Transverse colon (tissue), 4 donors: Measurements from ENCODE around the gene RASAL1. TPM values are rescaled to one million over a fixed set of nuclear protein-coding genes. Genes with fewer than 3 reads are reported as not detected.

Source experiments
- DNase-seq: peaks from one replicate; pipeline ENCODE4 v3.0.0-alpha.2; 2019
- H3K27ac ChIP-seq, 4 donors: fragments of 200-600 bp; sonication (generic); 2 replicates each; pipeline ENCODE4 v1.5.1; 2016 to 2018; ENCODE audit warnings: inconsistent platforms in 4 of 4
- H3K27me3 ChIP-seq: fragments of 200-600 bp; sonication (generic); 2 replicates; pipeline ENCODE4 v1.5.1; 2017; ENCODE audit warnings: inconsistent platforms
- H3K36me3 ChIP-seq, 4 donors: fragments of 200-600 bp; sonication (generic); 2 replicates each; pipeline ENCODE4 v1.5.1; 2017 to 2019; ENCODE audit warnings: inconsistent platforms in 4 of 4
- H3K4me1 ChIP-seq, 4 donors: fragments of 200-600 bp; sonication (generic); 2 replicates each; pipeline ENCODE4 v1.5.1; 2017 to 2020; ENCODE audit warnings: inconsistent platforms in 4 of 4
- H3K4me3 ChIP-seq, 4 donors: fragments of 200-600 bp; sonication (generic); 1 replicate in 1 of 4; 2 replicates in 3 of 4; pipeline versions ENCODE4 v1.5.1 to v1.6.1; 2017 to 2019; ENCODE audit warnings: inconsistent platforms in 4 of 4
- H3K9me3 ChIP-seq, 2 donors: fragments of 200-600 bp; sonication (generic); 2 replicates each; pipeline ENCODE4 v1.5.1; 2017 to 2019; ENCODE audit warnings: inconsistent platforms in 2 of 2
- CTCF ChIP-seq, 5 experiments: fragments of 200-600 bp in 3 of 5; fragments of 450-650 bp in 2 of 5; sonication (generic) in 3 of 5; IDR thresholded peaks; 1 replicate in 2 of 5; 2 replicates in 3 of 5; pipeline ENCODE4 v1.5.1; 2016 to 2017; ENCODE audit warnings: antibody characterized with exemption in 5 of 5, inconsistent platforms in 3 of 5, mild to moderate bottlenecking in 2 of 5, moderate library complexity in 1 of 5
- POLR2A ChIP-seq: fragments of 450-650 bp; IDR thresholded peaks from one replicate; pipeline ENCODE4 v1.6.1; 2016; ENCODE audit warnings: antibody characterized with exemption, mild to moderate bottlenecking, moderate library complexity
- POLR2AphosphoS5 ChIP-seq, 3 donors: sonication (generic); formaldehyde crosslinking; IDR thresholded peaks; one replicate each; pipeline ENCODE4 v1.6.1; 2016; ENCODE audit warnings: antibody characterized with exemption in 3 of 3
- WGBS, 2 donors: methylation state at CpG; one replicate each; pipeline ENCODE4 v1.1.5; 2018; ENCODE audit warnings: low coverage in 1 of 2; 5-methylcytosine and 5-hydroxymethylcytosine counted together
- in situ Hi-C, 4 donors: fragments of 200-750 bp; cut with MboI; loops; one replicate each; pipeline versions ENCODE4 v1.15.0 to v1.15.1; 2017; ENCODE audit warnings: low sequenced_read_pairs in 3 of 4, low pct_ligation_motif_present in 1 of 4, low pct_unique_long_range_greater_than_20kb in 1 of 4
- intact Hi-C: fragments of 100-400 bp; cut with DNase I; formaldehyde crosslinking; loops from one replicate; pipeline ENCODE4 v1.15.1; 2023; ENCODE audit warnings: low total_unique reads
- small RNA-seq, 4 donors: library from RNA; depleted of rRNA; stranded (forward); fragments of <200 nt; gene quantifications; one replicate each; pipeline ENCODE3, GENCODE V24; 2016
- total RNA-seq, 4 donors: library from RNA; depleted of rRNA; stranded (reverse); fragments of >200 nt; gene quantifications; one replicate each; pipeline ENCODE4 v1.1.0, GENCODE V29; 2016

RASAL1 gene
- total RNA-seq, 4 donors from 2014 or later = 1.9 to 38.2 (median 4.9) TPM

- WGBS, 2 donors = 70 to 73% methylated on average over 2 to 7 of the region's 7 CpGs
- in situ Hi-C loops (no loop called here), intact Hi-C loops (loop anchor here (10.0 kb wide), 1 partner anchor 114 kb away; no protein-coding TSS in a partner anchor)
- no peak for DNase-seq
- Histone ChIP-seq H3K27me3 (peaks cover 20% of the 10 kb centered on the region), H3K9me3 (no peaks in the 10 kb centered on the region), H3K4me1 (no peaks in the 10 kb centered on the region), H3K36me3 (no peaks in the 10 kb centered on the region), H3K27ac (no peak overlapping the region), H3K4me3 (no peak overlapping the region)
- no peak for TF ChIP-seq POLR2A
Measured at GRCh38 chr12:113050795-113051194, 84.8 kb downstream of the RASAL1 start.

- TF ChIP-seq CTCF (IDR thresholded peaks at IDR 0.05) (peak in 3 of 5 experiments; percentile 14 to 19 (median 14)), POLR2AphosphoS5 (IDR thresholded peaks at IDR 0.05) (no peak)
- in situ Hi-C loops = loop anchor here in 3 of 4 donors (5.0 to 10.0 kb wide), 3 partner anchors 45 to 127 kb away; no protein-coding TSS in a partner anchor
- DNase-seq = peak; percentile 33
- no peak overlapping the region for H3K27ac ChIP-seq
- H3K27me3 ChIP-seq = peaks cover 13% of the 10 kb centered on the region
- no peaks in the 10 kb centered on the region for H3K4me1 ChIP-seq
- intact Hi-C loops = loop anchor here (10.0 kb wide), 1 partner anchor 115 kb away; no protein-coding TSS in a partner anchor
- no peaks in the 10 kb centered on the region for H3K36me3 ChIP-seq
- H3K4me3 ChIP-seq = no peak overlapping the region
- H3K9me3 ChIP-seq = no peaks in the 10 kb centered on the region
- WGBS, 2 donors = 40% methylated on average over 11 of the region's 11 CpGs; no CpG with 5 or more reads in 1 of the 2 donors
Measured at GRCh38 chr12:113049976-113050742, 85.4 kb downstream of the RASAL1 start.

Small RNAs within 50 kb of the gene (small RNA-seq; reads per million reads assigned to genes)
- gene MIR7106 = 0 reads per million in 4 donors
- gene RF00019 = 0 reads per million in 4 donors

Other genes with a start within 250 kb of the RASAL1 start
- gene OAS1, start 228.8 kb downstream of the RASAL1 start, total RNA-seq = 100 to 1,000 TPM in 1 of 4 donors, 10 to 100 TPM in 3; 30.1 to 101 (median 82.1) TPM
- 10 to 100 TPM in 3 of 4 donors, 1 to 10 TPM in 1; 6.2 to 17.6 (median 12.4) TPM for gene OAS3, start 197.3 kb downstream of the RASAL1 start, total RNA-seq
- 1 to 10 TPM; 2.0 to 5.1 (median 3.5) TPM for gene OAS2, start 157.2 kb downstream of the RASAL1 start, total RNA-seq
- 1 to 10 TPM in 3 of 4 donors, under 1 TPM in 1; 1.00 to 4.3 (median 3.0) TPM for gene DTX1, start 79.0 kb downstream of the RASAL1 start, total RNA-seq
- gene CFAP73, start 14.0 kb upstream of the RASAL1 start, total RNA-seq = not detected
- 10 to 100 TPM; 60.7 to 96.1 (median 72.8) TPM for gene DDX54, start 49.7 kb upstream of the RASAL1 start, total RNA-seq
- 10 to 100 TPM; 17.5 to 41.5 (median 23.8) TPM for gene RITA1, start 50.0 kb upstream of the RASAL1 start, total RNA-seq
- gene TPCN1, start 85.7 kb upstream of the RASAL1 start, total RNA-seq = 1,000 to 10,000 TPM in 1 of 4 donors, 100 to 1,000 TPM in 1, 10 to 100 TPM in 2; 85.1 to 1,315 (median 121) TPM
- 100 to 1,000 TPM in 2 of 4 donors, 10 to 100 TPM in 2; 76.5 to 256 (median 95.5) TPM for gene SLC8B1, start 199.3 kb upstream of the RASAL1 start, total RNA-seq
- 10 to 100 TPM; 12.3 to 27.5 (median 19.0) TPM for gene PLBD2, start 222.8 kb upstream of the RASAL1 start, total RNA-seq